ENCODE data around the gene NFASC. TPM values are rescaled to one million over a fixed set of nuclear protein-coding genes. Genes with fewer than 3 reads are reported as not detected.

Gene NFASC
- total RNA-seq, 2 experiments from 2014 or later, result not detected

DNA sequence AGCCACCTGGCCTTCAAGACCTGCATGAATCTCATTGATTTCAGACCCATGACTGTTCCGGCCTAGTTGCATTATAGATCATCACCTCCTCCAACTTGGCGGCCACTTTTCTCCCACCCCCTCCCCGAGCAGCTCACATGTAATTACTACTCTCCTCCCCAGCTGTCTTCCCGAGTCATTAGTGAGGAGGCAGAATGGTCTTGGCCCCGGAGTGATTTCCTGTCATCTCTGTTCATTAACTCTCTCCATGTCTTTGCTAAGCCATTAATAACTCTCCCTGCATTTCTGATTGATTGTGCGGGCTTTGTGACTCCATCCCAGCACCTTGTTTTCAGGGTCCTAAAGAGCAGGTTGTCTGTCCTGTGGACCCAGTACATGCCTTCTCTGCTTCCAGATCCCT is 96.8 kb downstream of the NFASC start:
- no peak for ATAC-seq (ENCODE audit: poor library complexity)
- ChIA-PET CTCF (no interaction called here), POLR2A (no interaction called here)
- no peaks in the 10 kb centered on the region for H3K9me3 Mint-ChIP-seq
- H3K27me3 ChIP-seq (ENCODE audit: control insufficient read depth in 1 of 2, insufficient read depth in 2 of 2, low read length in 2 of 2), result peaks cover 2 to 8% of the 10 kb centered on the region in 2 experiments
- no peak overlapping the region for H3K27ac Mint-ChIP-seq
- H3K9me3 ChIP-seq (ENCODE audit: control insufficient read depth in 1 of 2, insufficient read depth in 1 of 2, low read length in 2 of 2), result no peaks in the 10 kb centered on the region
- intact Hi-C loops (cut with DNase I, micrococcal nuclease), result no loop called here
- no peaks in the 10 kb centered on the region for H3K4me1 Mint-ChIP-seq (ENCODE audit: low read depth)
- H3K4me1 ChIP-seq (ENCODE audit: insufficient read depth, low read length), result no peaks in the 10 kb centered on the region
- no peak for DNase-seq
- H3K36me3 ChIP-seq (ENCODE audit: insufficient read depth, low read length), result no peaks in the 10 kb centered on the region
- no peak overlapping the region for H3K27ac ChIP-seq (ENCODE audit: low read depth in 1 of 2, low read length in 2 of 2)
- TF ChIP-seq, protein P1, sequence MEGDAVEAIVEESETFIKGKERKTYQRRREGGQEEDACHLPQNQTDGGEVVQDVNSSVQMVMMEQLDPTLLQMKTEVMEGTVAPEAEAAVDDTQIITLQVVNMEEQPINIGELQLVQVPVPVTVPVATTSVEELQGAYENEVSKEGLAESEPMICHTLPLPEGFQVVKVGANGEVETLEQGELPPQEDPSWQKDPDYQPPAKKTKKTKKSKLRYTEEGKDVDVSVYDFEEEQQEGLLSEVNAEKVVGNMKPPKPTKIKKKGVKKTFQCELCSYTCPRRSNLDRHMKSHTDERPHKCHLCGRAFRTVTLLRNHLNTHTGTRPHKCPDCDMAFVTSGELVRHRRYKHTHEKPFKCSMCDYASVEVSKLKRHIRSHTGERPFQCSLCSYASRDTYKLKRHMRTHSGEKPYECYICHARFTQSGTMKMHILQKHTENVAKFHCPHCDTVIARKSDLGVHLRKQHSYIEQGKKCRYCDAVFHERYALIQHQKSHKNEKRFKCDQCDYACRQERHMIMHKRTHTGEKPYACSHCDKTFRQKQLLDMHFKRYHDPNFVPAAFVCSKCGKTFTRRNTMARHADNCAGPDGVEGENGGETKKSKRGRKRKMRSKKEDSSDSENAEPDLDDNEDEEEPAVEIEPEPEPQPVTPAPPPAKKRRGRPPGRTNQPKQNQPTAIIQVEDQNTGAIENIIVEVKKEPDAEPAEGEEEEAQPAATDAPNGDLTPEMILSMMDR (IDR thresholded peaks at IDR 0.05), result no peak
- no peak overlapping the region for H3K4me3 Mint-ChIP-seq
- no peak overlapping the region for H3K4me3 ChIP-seq (ENCODE audit: low read length)
- H3K27me3 Mint-ChIP-seq, result peaks cover 43% of the 10 kb centered on the region
- no peaks in the 10 kb centered on the region for H3K36me3 Mint-ChIP-seq (ENCODE audit: low read depth)

DNA sequence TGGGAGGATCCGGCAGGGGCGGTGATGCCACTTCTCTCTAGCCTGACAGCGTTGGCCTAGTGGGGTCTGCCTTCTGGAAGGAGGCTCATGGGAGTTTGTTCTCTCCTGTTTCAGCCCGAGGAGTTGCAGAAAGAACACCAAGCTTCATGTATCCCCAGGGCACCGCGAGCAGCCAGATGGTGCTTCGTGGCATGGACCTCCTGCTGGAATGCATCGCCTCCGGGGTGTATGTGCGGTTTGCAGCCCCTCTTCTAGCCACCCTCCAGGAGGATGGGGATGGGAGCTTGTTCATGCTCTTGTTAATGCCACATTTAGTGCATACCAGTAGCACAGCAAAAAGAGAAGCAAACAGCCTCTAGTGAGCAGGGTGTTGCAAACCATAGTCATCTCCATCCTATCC is 97.5 kb downstream of the NFASC start:
- no peak overlapping the region for H3K4me3 Mint-ChIP-seq
- POLR2A ChIA-PET, result no interaction called here
- no peak overlapping the region for H3K27ac ChIP-seq (ENCODE audit: low read depth in 1 of 2, low read length in 2 of 2)
- CTCF ChIA-PET, result no interaction called here
- no peak for ATAC-seq (ENCODE audit: poor library complexity)
- H3K9me3 Mint-ChIP-seq, result no peaks in the 10 kb centered on the region
- H3K4me3 ChIP-seq (ENCODE audit: low read length), result no peak overlapping the region
- TF ChIP-seq, protein P1 (IDR thresholded peaks at IDR 0.05), result no peak
- no peaks in the 10 kb centered on the region for H3K4me1 Mint-ChIP-seq (ENCODE audit: low read depth)
- intact Hi-C loops (cut with DNase I, micrococcal nuclease), result no loop called here
- no peaks in the 10 kb centered on the region for H3K36me3 ChIP-seq (ENCODE audit: insufficient read depth, low read length)
- H3K36me3 Mint-ChIP-seq (ENCODE audit: low read depth), result no peaks in the 10 kb centered on the region
- H3K27me3 Mint-ChIP-seq, result peaks cover 44% of the 10 kb centered on the region
- H3K27ac Mint-ChIP-seq, result no peak overlapping the region
- no peaks in the 10 kb centered on the region for H3K9me3 ChIP-seq (ENCODE audit: control insufficient read depth in 1 of 2, insufficient read depth in 1 of 2, low read length in 2 of 2)
- no peak for DNase-seq
- peaks cover 2 to 8% of the 10 kb centered on the region in 2 experiments for H3K27me3 ChIP-seq (ENCODE audit: control insufficient read depth in 1 of 2, insufficient read depth in 2 of 2, low read length in 2 of 2)
- H3K4me1 ChIP-seq (ENCODE audit: insufficient read depth, low read length), result no peaks in the 10 kb centered on the region

DNA sequence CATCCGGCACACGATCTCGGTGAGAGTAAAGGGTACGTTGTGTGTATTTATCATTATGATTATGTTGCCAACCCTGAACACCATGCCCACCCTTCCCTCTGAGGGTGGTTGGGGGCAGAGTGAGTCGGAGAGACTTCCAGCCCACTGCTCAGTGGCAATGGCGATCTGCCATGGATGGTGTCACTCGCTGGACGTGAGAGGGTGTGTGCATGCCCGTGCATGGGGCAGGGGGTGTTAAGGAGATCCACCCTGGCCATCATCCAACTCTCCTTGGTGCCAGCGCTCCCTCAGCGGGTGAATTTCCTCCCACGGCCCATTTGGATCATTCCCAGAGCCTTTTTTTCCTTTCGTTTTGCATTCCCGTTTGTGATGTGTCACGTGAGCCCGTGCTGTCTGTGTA is 98.3 kb downstream of the NFASC start:
- Mint-ChIP-seq H3K36me3 (ENCODE audit: low read depth) (no peaks in the 10 kb centered on the region), H3K4me3 (no peak overlapping the region), H3K27ac (no peak overlapping the region), H3K4me1 (ENCODE audit: low read depth) (no peaks in the 10 kb centered on the region), H3K27me3 (peaks cover 45% of the 10 kb centered on the region), H3K9me3 (no peaks in the 10 kb centered on the region)
- no peak for ATAC-seq (ENCODE audit: poor library complexity)
- Histone ChIP-seq H3K27ac (ENCODE audit: low read depth in 1 of 2, low read length in 2 of 2) (no peak overlapping the region), H3K9me3 (ENCODE audit: control insufficient read depth in 1 of 2, insufficient read depth in 1 of 2, low read length in 2 of 2) (no peaks in the 10 kb centered on the region), H3K4me1 (ENCODE audit: insufficient read depth, low read length) (no peaks in the 10 kb centered on the region), H3K4me3 (ENCODE audit: low read length) (no peak overlapping the region), H3K27me3 (ENCODE audit: control insufficient read depth in 1 of 2, insufficient read depth in 2 of 2, low read length in 2 of 2) (peaks cover 2 to 8% of the 10 kb centered on the region in 2 experiments), H3K36me3 (ENCODE audit: insufficient read depth, low read length) (no peaks in the 10 kb centered on the region)
- ChIA-PET POLR2A (no interaction called here), CTCF (no interaction called here)
- TF ChIP-seq, protein P1 (IDR thresholded peaks at IDR 0.05), result no peak
- intact Hi-C loops (cut with DNase I, micrococcal nuclease), result no loop called here
- DNase-seq, result no peak
